K562 (cell line): ENCODE results near the gene COA4. TPM values are rescaled to one million over a fixed set of nuclear protein-coding genes. Genes with fewer than 3 reads are reported as not detected.

ENCODE experiments used
- ATAC-seq: fragments of 200-7000 bp; cut with Tn5 transposase; 3 replicates; pipeline ENCODE4 v1.9.1; 2020; ENCODE audit warnings: moderate library complexity
- BruUV-seq: library from RNA; stranded (reverse); fragments of 400-500 nt; replicated peaks from 2 replicates; lab custom pipeline; 2021; lab: Mats Ljungman, UMichigan
- CTCF ChIA-PET: fragments of 300-600 bp; formaldehyde crosslinking; extraction: SDS; loops from one replicate; lab custom pipeline; 2021; ENCODE audit warnings: low intra/inter-chr PET ratio; lab: Yijun Ruan, JAX
- POLR2A ChIA-PET: fragments of 300-600, 350-650 bp; sonication (Branson Sonifier 250); formaldehyde crosslinking; extraction: SDS; loops from one replicate; lab custom pipeline; 2021; ENCODE audit warnings: antibody characterized with exemption, inconsistent platforms; lab: Yijun Ruan, JAX
- DNase-seq, 4 experiments: peaks; one replicate each; pipeline versions ENCODE4 v3.0.0 to v3.0.0-alpha.2; 2011 to 2018; ENCODE audit warnings: low spot score in 3 of 4, mixed read lengths in 3 of 4; ENCODE audit errors: extremely low read depth in 1 of 4
- FAIRE-seq: peaks from 2 replicates; lab custom pipeline; 2011; peaks lifted over from hg19 to GRCh38; lab: Jason Lieb, UNC
- H2AFZ ChIP-seq: 2 replicates; pipeline ENCODE4 v1.6.0; 2011; ENCODE audit warnings: low read depth, low read length, control low read depth, inconsistent platforms
- H3K27ac ChIP-seq: fragments of 200-600 bp; 3 replicates; pipeline ENCODE4 v1.8.0; 2011; ENCODE audit warnings: low read depth, mild to moderate bottlenecking, control low read depth, inconsistent platforms, low read length, moderate library complexity, mixed read lengths; ENCODE audit errors: extremely low read depth
- H3K27me3 ChIP-seq, 2 experiments: fragments of 300-600 bp in 1 of 2; 2 replicates in 1 of 2; 3 replicates in 1 of 2; pipeline versions ENCODE4 v1.6.0 to v1.8.0; 2011; ENCODE audit warnings: inconsistent platforms in 2 of 2, low read length in 2 of 2, mild to moderate bottlenecking in 1 of 2, mixed read lengths in 1 of 2, moderate library complexity in 1 of 2; ENCODE audit not compliant: control insufficient read depth in 2 of 2, insufficient read depth in 2 of 2
- H3K36me3 ChIP-seq: fragments of 300-600 bp; 3 replicates; pipeline ENCODE4 v1.8.0; 2011; ENCODE audit warnings: mild to moderate bottlenecking, low read length, inconsistent platforms; ENCODE audit not compliant: control insufficient read depth, insufficient read depth
- H3K4me1 ChIP-seq, 2 experiments: fragments of 200-600 bp in 1 of 2; replicated peaks in 1 of 2; 2 replicates in 1 of 2; 3 replicates in 1 of 2; pipeline versions ENCODE4 v1.5.1 to v1.8.0; 2011; ENCODE audit warnings: inconsistent platforms in 2 of 2, low read length in 2 of 2, mild to moderate bottlenecking in 1 of 2, mixed read lengths in 1 of 2, moderate library complexity in 1 of 2; ENCODE audit not compliant: control insufficient read depth in 2 of 2, insufficient read depth in 2 of 2
- H3K4me2 ChIP-seq: 2 replicates; pipeline ENCODE4 v1.6.1; 2011; ENCODE audit warnings: low read length, control low read depth, inconsistent platforms, mixed read lengths; ENCODE audit not compliant: insufficient read depth
- H3K4me3 ChIP-seq: fragments of 200-600 bp; sonication (generic), shearing (Covaris generic); 2 replicates; pipeline ENCODE4 v1.5.1; 2016; ENCODE audit warnings: control low read depth, inconsistent platforms
- H3K79me2 ChIP-seq: fragments of 200-600 bp; 3 replicates; pipeline ENCODE4 v1.8.0; 2011; ENCODE audit warnings: low read length, inconsistent platforms; ENCODE audit not compliant: control insufficient read depth, insufficient read depth
- H3K9ac ChIP-seq, 2 experiments: 2 replicates each; pipeline versions ENCODE4 v1.6.0 to v1.6.1; 2011; ENCODE audit warnings: low read depth in 2 of 2, low read length in 2 of 2, control low read depth in 1 of 2, inconsistent platforms in 1 of 2, mild to moderate bottlenecking in 1 of 2, mixed read lengths in 1 of 2; ENCODE audit not compliant: insufficient read depth in 1 of 2
- H3K9me1 ChIP-seq: one replicate; pipeline ENCODE4 v1.6.0; 2011; ENCODE audit warnings: inconsistent platforms, mild to moderate bottlenecking, low read length, moderate library complexity; ENCODE audit not compliant: control insufficient read depth, insufficient read depth
- H3K9me3 ChIP-seq: replicated peaks from 2 replicates; pipeline ENCODE4 v1.5.1; 2011; ENCODE audit warnings: low read depth, low read length, inconsistent platforms; ENCODE audit not compliant: control insufficient read depth, insufficient read depth
- H4K20me1 ChIP-seq: replicated peaks from 2 replicates; pipeline ENCODE4 v1.6.1; 2011; ENCODE audit warnings: low read length, inconsistent platforms, mixed read lengths; ENCODE audit not compliant: control insufficient read depth, insufficient read depth
- CBFA2T2 ChIP-seq: fragments of 450-650 bp; conservative IDR thresholded peaks from 2 replicates; pipeline ENCODE4 v1.6.1; 2017; ENCODE audit warnings: mild to moderate bottlenecking
- CHD1 ChIP-seq: fragments of 200-600 bp; sonication (generic); IDR thresholded peaks from one replicate; pipeline ENCODE4 v1.6.1; 2012; ENCODE audit warnings: mild to moderate bottlenecking, moderate library complexity, low read length, inconsistent platforms
- FOXJ3 ChIP-seq: sonication (generic); formaldehyde crosslinking; IDR thresholded peaks from 2 replicates; pipeline ENCODE4 v1.4.0; 2020; ENCODE audit warnings: mild to moderate bottlenecking, missing genetic modification reagents
- HDAC2 ChIP-seq: fragments of 450-650 bp; IDR thresholded peaks from 2 replicates; pipeline ENCODE4 v1.6.1; 2016; ENCODE audit warnings: mild to moderate bottlenecking
- MED1 ChIP-seq: sonication (generic); formaldehyde crosslinking; IDR thresholded peaks from 2 replicates; pipeline ENCODE4 v1.8.1; 2023; ENCODE audit warnings: missing genetic modification reagents, borderline replicate concordance
- MYC ChIP-seq, 2 experiments: fragments of 250-450 bp in 1 of 2; sonication (Bioruptor Pico) in 1 of 2; IDR thresholded peaks; 2 replicates each; pipeline versions ENCODE4 v1.5.1 to v1.6.1; 2012 to 2021; ENCODE audit warnings: low read depth in 2 of 2, borderline replicate concordance in 1 of 2, improper control_type of control experiment in 1 of 2, low read length in 1 of 2, mild to moderate bottlenecking in 1 of 2, moderate library complexity in 1 of 2
- NFRKB ChIP-seq: fragments of 450-650 bp; IDR thresholded peaks from 2 replicates; pipeline ENCODE4 v1.6.1; 2016; ENCODE audit warnings: low read depth
- PRMT5 ChIP-seq: sonication (generic); formaldehyde crosslinking; IDR thresholded peaks from 2 replicates; pipeline ENCODE4 v1.5.0; 2020; ENCODE audit warnings: missing genetic modification reagents
- PURB ChIP-seq: sonication (generic); formaldehyde crosslinking; IDR thresholded peaks from 2 replicates; pipeline ENCODE4 v1.9.0; 2021; ENCODE audit warnings: low read depth, mild to moderate bottlenecking, missing genetic modification reagents
- RBM39 ChIP-seq: fragments of 200-400 bp; formaldehyde crosslinking; optimal IDR thresholded peaks from 2 replicates; pipeline ENCODE3; 2018; ENCODE audit warnings: low read depth, low read length
- TOE1 ChIP-seq, 2 experiments: fragments of 450-650 bp in 1 of 2; sonication (generic) in 1 of 2; formaldehyde crosslinking in 1 of 2; IDR thresholded peaks; 2 replicates each; pipeline versions ENCODE4 v1.7.1 to v1.8.0; 2016 to 2022; ENCODE audit warnings: borderline replicate concordance in 2 of 2, mild to moderate bottlenecking in 2 of 2, antibody characterized with exemption in 1 of 2, inconsistent platforms in 1 of 2, low read depth in 1 of 2, missing genetic modification reagents in 1 of 2, moderate library complexity in 1 of 2
- ZBED1 ChIP-seq: IDR thresholded peaks from 2 replicates; pipeline ENCODE4 v1.6.1; 2014
- ZFX ChIP-seq: sonication (generic); formaldehyde crosslinking; IDR thresholded peaks from 2 replicates; pipeline ENCODE4 v1.8.0; 2022; ENCODE audit warnings: mild to moderate bottlenecking, missing genetic modification reagents, moderate library complexity
- ZNF24 ChIP-seq: fragments of 450-650 bp; IDR thresholded peaks from 2 replicates; pipeline ENCODE4 v1.6.1; 2016
- ZNF584 ChIP-seq: fragments of 200-800 bp; sonication (Bioruptor generic); IDR thresholded peaks from 2 replicates; pipeline ENCODE4 v1.6.1; 2016; ENCODE audit warnings: low read depth, mild to moderate bottlenecking, missing genetic modification characterization, missing compliant biosample characterization
- ZNF695 ChIP-seq: fragments of 450-650 bp; formaldehyde crosslinking; IDR thresholded peaks from 2 replicates; pipeline ENCODE4 v1.4.0; 2020; ENCODE audit warnings: mild to moderate bottlenecking, moderate library complexity
- ZNF764 ChIP-seq: fragments of 250-450 bp; sonication (Bioruptor Pico); IDR thresholded peaks from 2 replicates; pipeline ENCODE4 v1.4.0; 2020; ENCODE audit warnings: low read depth, mild to moderate bottlenecking, moderate library complexity
- WGBS: fragments of 100-300 bp; shearing (Covaris generic); methylation state at CpG from one replicate; pipeline ENCODE4 v1.1.6; 2016; ENCODE audit warnings: low coverage, mixed read lengths; ENCODE audit not compliant: insufficient coverage; ENCODE audit errors: missing lambda C conversion rate; 5-methylcytosine and 5-hydroxymethylcytosine counted together
- in situ Hi-C: fragments of 300-500 bp; cut with MboI; formaldehyde crosslinking; loops from 4 replicates; pipeline ENCODE4 v1.15.0; 2018; ENCODE audit warnings: inconsistent platforms, mixed read lengths
- intact Hi-C: fragments of 100-400 bp; cut with micrococcal nuclease; formaldehyde crosslinking; loops from 2 replicates; pipeline ENCODE4 v1.14.2; 2022
- polyA plus RNA-seq, 8 experiments: library from polyadenylated mRNA; depleted of rRNA in 4 of 8; stranded (reverse) in 5 of 8; unstranded in 3 of 8; fragments of >200 nt; fragmentation: Nextera tagmentation in 2 of 8; fragmentation: Illumina TruSeq in 1 of 8; extraction: Ambion mirVana in 2 of 8; extraction: Trizol in 1 of 8; gene quantifications; 2 replicates each; pipeline versions ENCODE4 v1.2.1 to v1.2.3, GENCODE V29; 2011 to 2014; ENCODE audit warnings: inconsistent platforms in 1 of 8, missing spikeins in 1 of 8
- total RNA-seq, 7 experiments: library from RNA; depleted of rRNA in 6 of 7; stranded (reverse); fragments of >200 nt in 6 of 7; fragmentation: Illumina TruSeq in 2 of 7; extraction: Trizol in 2 of 7; gene quantifications; 2 replicates each; pipeline versions ENCODE4 v1.2.1 to v1.2.3, GENCODE V29; 2011 to 2021; ENCODE audit warnings: low replicate concordance in 1 of 7
- TF ChIP-seq, protein P1 (sequence below): fragments of 450-650 bp; IDR thresholded peaks from one replicate; pipeline ENCODE4 v1.6.1; 2018; ENCODE audit warnings: mild to moderate bottlenecking, moderate library complexity; ENCODE audit not compliant: partially characterized antibody

COA4 gene
- total and polyA plus RNA-seq, 9 of the 15 experiments (the other 6 are each of a cell fraction or from before 2014, with no cell fraction given): 108 to 255 (median 152) TPM

DNA sequence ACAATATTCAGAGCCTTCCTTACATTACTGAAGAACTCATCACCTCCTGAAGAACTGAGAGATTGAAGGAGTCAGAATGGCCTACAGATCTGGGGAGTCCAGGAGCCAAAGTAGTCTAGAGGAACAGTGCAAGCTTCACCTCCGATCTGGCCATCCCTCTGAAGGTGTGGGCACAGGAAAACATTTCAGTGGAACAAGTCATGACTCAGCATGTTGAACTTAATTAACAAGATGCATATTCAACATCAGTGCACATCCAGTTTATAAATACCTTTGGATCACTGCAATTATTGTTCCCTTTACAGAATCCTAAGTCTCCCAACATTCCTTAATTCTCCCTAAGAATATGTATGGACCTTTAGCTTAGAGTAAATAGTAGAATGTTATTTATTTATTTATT lies 25.7 kb upstream of the COA4 start (continued):
- no peak for TF ChIP-seq PURB (CRISPR knock-in tag)
- no peak for TF ChIP-seq FOXJ3 (CRISPR knock-in tag)
- no peak for TF ChIP-seq ZNF695 (CRISPR knock-in tag)
- no peak for TF ChIP-seq MED1 (CRISPR knock-in tag)

DNA sequence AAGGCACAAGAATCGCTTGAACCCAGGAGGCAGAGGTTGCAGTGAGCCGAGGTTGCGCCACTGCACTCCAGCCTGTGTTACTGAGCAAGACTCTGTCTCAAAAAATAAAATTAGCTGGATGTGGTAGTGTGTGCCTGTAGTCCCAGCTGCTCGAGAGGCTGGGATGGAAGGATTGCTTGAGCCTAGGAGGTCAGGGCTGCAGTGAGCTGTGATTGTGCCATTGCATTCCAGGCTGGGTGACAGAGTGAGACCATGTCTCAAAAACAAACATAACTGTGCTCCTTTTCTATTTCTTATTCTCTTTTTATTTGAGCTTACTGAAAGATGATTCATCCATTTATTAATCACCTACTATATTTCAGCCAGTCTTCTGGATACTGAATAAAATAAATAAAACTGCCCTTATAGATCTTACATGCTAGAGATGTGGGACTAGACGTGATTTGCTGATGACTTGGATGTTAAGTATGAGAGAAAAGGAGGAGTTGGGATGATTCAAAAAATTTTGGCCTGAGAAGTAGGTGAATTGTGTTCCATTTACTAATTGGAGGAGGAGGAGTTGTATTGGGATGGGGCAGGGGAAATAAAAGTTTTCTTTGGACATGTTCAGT lies 18.2 kb upstream of the COA4 start:
- BruUV-seq: no TSS peak
- no peaks in the 10 kb centered on the region for H3K4me1 ChIP-seq
- ATAC-seq: no peak
- H3K79me2 ChIP-seq: no peaks in the 10 kb centered on the region
- POLR2A ChIA-PET: interaction anchor here (0.5 to 1.1 kb wide), 2 partner anchors 18 to 28 kb away, joined by 3 to 4 read pairs; no protein-coding TSS in a partner anchor
- H3K9me1 ChIP-seq: no peaks in the 10 kb centered on the region
- H3K9ac ChIP-seq: no peak overlapping the region
- in situ Hi-C loops (no loop called here), intact Hi-C loops (no loop called here)
- no peak overlapping the region for H3K4me2 ChIP-seq
- TF ChIP-seq, protein P1, sequence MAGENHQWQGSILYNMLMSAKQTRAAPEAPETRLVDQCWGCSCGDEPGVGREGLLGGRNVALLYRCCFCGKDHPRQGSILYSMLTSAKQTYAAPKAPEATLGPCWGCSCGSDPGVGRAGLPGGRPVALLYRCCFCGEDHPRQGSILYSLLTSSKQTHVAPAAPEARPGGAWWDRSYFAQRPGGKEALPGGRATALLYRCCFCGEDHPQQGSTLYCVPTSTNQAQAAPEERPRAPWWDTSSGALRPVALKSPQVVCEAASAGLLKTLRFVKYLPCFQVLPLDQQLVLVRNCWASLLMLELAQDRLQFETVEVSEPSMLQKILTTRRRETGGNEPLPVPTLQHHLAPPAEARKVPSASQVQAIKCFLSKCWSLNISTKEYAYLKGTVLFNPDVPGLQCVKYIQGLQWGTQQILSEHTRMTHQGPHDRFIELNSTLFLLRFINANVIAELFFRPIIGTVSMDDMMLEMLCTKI: no peak
- TF ChIP-seq ZFX (CRISPR knock-in tag) (no peak), HDAC2 (no peak), ZNF764 (CRISPR knock-in tag) (no peak), PRMT5 (CRISPR knock-in tag) (no peak), CBFA2T2 (no peak), ZNF24 (no peak), ZNF584 (CRISPR knock-in tag) (no peak), NFRKB (no peak), ZBED1 (no peak), MYC (IDR thresholded peaks at IDR 0.05; ENCODE audit: low read depth, low read length) (no peak), MYC (CRISPR knock-in tag; IDR thresholded peaks at IDR 0.05; ENCODE audit: borderline replicate concordance, low read depth) (no peak), TOE1 (IDR thresholded peaks at IDR 0.05; ENCODE audit: borderline replicate concordance) (no peak), TOE1 (CRISPR knock-in tag; IDR thresholded peaks at IDR 0.05; ENCODE audit: borderline replicate concordance, low read depth) (no peak), RBM39 (no peak), CHD1 (no peak)
- no peak for FAIRE-seq
- no peak overlapping the region for H2AFZ ChIP-seq
- no peaks in the 10 kb centered on the region for H3K27me3 ChIP-seq
- WGBS: 93% methylated on average over 5 of the region's 5 CpGs
- no peaks in the 10 kb centered on the region for H4K20me1 ChIP-seq
- no peak for DNase-seq
- no peaks in the 10 kb centered on the region for H3K9me3 ChIP-seq
- H3K4me3 ChIP-seq: no peak overlapping the region
- no peak overlapping the region for H3K27ac ChIP-seq
- peaks cover 38% of the 10 kb centered on the region for H3K36me3 ChIP-seq
- CTCF ChIA-PET: no interaction called here
